Cerebellar nuclear complex (tissue), 1 donor: Measurements from ENCODE around the gene FIBP.

Experiments
- DNase-seq, 2 experiments: peaks; one replicate each; lab custom pipeline; 2025; lab: John Stamatoyannopoulos, UW

Gene FIBP

DNA sequence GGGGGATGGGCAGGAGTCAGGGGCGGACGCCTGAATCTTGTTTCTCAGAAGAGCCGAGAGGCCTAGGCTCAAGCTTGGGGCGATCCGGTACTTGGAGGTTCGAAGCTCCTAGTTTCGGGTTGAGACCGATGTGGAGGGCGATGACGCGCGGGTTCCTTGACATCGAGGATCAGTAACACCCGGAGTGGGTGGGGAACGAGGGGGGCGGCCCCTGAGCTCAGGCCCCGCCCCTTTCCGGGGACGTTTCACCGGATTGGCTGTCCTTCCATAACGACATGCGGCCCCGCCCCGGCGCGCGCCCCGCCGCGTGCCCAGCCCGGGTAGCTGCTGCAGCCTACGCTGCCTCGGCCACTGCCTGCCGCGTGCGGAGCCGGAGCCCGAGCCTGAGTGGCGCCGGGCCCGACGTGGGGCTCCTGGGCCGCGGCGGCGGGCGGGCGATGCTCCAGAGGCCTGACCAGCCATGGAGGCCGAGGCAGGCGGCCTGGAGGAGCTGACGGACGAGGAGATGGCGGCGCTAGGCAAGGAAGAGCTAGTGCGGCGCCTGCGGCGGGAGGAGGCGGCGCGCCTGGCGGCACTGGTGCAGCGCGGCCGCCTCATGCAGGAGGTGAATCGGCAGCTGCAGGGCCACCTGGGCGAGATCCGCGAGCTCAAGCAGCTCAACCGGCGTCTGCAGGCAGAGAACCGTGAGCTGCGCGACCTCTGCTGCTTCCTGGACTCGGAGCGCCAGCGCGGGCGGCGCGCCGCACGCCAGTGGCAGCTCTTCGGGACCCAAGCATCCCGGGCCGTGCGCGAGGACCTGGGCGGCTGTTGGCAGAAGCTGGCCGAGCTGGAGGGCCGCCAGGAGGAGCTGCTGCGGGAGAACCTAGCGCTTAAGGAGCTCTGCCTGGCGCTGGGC is 2.3 kb upstream of the FIBP start, which contains the start of gene CCDC85B:
Gene CCDC85B, plus strand, starts transcription at position 350 of the 895 bp plus-strand sequence. Its CDS starts 111 bp downstream, at position 461.
- peak; percentile 66 to 93 for DNase-seq

DNA sequence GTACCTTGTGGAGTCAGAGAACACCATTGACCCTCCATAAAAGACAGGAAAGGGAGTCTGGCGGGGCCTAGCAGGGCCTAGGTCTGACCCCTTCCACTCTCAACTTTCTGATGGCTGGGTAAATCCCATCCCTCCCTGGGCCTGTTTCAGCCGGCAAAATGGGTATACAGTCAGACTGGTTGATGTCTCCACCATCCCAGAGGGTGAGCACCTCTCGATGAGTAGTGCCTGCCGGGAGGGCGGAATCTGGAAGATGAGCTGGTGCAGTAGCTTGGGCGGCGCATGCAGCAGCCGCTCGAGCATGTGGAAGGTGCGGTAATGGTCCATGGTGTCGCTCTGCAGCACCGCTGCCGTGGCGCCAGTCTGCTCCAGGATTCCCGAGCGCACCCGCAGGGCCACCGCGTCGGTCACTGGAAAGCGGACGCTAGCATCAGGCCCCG is 528 bp downstream of the FIBP start:
- no peak for DNase-seq

DNA sequence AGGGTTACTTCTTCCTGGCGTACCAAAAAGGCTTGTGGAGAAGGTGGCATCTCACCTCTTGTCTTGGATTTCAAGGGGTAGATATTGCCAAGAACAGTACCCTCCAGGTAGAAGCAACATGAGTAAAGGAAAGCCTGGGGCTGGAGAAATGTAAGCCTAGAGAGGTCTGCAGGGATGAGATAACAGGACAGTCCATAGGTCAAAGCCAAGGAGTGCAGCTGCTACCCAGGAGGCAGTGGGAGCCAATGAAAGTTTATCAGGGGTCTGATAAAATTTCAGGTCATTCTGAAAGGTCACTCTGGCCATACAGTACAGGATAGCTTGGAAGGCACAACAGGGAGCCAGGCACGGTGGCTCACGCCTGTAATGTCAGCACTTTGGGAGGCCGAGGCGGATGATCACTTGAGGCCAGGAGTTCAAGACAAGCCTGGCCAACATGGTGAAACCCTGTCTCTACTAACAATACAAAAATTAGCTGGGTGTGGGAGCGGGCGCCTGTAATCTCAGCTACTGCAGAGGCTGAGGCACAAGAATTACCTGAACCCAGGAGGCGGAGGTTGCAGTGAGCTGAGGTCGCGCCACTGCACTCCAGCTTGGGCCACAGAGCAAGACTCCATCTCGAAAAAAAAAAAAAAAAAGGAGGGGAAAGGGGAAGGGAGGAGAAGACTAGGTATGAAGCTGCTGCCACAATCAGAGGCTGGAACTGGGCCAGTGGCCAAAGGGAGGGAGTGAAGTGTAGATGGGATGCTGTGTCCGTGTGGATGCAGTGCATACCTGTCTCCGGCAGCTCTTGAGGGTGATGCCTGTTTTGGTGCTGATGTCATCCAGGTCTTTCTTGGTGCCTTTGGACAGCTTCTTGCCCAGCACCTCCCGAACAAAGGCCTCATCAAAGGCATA is 1.2 kb downstream of the FIBP start:
- DNase-seq: no peak

DNA sequence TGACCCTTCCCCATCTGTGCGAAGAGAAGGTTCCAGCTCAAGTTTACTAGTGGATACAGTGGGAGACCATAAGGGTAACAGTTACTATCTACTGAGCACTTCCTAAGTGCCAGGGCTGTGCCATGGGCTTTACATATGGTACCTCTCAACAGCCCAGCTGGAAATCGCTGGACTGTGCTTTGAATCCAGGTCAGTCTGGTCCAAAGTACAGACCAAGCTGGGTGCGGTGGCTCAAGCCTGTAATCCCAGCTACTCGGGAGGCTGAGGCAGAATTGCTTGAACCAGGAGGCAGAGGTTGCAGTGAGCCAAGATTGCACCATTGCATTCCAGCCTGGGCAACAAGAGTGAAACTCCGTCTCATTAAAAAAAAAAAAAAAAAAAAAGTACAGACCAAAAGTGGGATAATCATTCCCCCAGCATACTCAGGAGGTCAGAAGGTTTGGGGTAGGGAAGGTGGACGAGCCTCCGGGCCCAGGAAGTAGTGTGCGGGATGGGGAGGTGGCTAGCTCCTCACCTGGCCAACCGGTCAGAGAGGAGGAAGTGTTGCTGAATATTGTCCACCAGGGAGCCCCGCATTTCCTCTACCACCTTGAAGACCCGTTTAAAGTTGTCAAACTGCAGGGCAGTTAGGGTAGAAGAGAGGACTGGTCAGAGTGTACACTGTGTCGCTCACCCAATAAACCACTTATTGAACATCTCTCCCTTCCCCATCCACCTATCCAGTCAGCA is 2.3 kb downstream of the FIBP start:
- no peak for DNase-seq

DNA sequence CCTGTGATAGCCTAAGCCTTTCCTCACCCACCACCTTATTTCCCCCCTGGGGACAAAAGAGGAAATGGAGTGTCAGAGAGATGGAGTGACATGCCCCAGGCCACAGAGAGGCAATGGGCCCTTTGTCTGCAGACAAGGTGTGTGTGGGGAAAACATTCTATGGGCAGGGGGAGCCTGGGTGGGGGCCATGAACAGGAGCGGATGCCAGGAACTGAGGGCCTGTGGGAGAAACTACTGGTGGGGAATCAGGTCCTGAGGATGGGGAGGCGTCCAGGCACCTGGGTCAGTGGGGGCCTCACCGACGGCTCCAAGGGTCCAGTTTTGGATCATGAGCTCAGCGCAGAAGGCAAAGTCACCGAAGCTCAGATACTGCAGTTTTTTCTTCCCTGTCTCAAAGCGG is 3.0 kb downstream of the FIBP start:
- no peak for DNase-seq

DNA sequence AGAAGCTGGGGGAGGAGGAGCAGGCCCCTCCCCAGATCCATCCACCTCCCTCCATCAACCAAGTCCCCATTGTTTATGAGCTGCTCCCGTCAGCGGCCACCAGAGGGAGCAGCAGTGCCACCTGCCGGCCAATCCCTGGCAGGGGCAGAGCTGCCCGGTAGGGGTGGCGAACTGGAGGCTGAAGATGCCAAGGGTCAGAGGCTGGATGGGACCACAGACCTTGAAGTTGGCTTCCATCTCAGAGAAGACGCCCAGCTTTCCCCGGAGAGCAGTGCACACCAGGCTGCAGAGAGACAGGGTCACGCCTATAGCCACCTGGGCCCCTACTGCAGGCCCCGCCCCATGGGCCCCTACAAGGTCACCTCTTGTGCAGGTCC is 3.6 kb downstream of the FIBP start:
- DNase-seq: peak in 1 of 2 experiments; percentile 53

DNA sequence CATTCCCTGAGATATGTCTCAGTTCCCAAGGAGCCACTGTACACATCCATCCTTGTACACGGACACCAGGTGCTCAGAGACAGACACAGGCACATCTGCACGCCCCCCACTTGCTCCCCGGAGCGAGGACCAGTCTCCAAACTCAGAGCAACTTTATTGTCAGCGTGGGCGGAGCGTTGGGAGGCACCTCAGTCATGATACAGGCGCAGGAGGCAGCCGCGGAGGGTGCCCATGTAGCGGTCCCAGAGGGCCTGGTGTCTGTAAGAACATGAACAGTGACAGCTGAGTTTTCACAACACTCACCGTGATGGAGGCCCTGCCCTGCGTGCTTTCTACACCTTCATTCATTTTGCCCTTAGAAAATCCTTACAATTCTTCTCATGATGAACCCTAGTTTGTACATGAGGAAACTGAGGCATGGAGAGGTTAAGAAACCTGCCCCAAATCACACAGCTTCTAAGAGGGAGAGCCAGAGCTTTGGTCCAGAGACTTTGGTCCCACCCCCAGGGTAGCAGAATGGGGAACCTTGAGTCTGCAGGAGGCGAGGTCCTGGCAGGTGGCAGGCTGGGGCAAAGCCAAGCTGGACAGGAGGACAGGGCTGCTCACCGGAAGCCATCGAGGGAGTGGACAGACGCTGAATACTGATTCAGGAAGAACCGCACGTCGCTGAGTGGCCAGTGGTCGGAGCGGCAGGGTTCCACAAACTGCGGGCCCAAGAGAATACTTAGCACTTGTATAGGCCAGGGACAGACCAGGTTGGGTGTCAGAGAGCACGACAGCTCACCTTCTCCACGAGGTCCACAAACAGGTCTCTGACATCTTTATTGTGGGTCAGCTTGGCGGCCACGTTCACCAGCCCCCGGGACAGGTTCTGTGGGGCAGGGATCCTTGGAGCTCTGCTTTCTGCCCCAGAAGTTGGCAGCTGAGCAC is 4.2 kb downstream of the FIBP start:
- no peak for DNase-seq

DNA sequence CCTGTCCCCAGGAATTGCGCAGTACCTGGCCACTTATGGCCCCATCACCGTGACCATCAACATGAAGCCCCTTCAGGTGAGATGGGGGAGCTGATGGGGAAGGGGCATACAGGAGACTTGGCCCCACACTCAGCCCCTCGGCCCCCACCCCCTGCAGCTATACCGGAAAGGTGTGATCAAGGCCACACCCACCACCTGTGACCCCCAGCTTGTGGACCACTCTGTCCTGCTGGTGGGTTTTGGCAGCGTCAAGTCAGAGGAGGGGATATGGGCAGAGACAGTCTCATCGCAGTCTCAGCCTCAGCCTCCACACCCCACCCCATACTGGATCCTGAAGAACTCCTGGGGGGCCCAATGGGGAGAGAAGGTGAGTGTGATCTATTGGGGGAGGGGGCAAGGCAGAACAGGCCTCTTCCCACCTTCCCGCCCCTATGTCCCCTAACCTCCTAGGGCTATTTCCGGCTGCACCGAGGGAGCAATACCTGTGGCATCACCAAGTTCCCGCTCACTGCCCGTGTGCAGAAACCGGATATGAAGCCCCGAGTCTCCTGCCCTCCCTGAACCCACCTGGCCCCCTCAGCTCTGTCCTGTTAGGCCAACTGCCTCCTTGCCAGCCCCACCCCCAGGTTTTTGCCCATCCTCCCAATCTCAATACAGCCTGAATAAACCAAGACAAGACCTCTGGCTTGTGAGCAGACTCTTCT is 5.1 kb downstream of the FIBP start:
- DNase-seq: no peak

DNA sequence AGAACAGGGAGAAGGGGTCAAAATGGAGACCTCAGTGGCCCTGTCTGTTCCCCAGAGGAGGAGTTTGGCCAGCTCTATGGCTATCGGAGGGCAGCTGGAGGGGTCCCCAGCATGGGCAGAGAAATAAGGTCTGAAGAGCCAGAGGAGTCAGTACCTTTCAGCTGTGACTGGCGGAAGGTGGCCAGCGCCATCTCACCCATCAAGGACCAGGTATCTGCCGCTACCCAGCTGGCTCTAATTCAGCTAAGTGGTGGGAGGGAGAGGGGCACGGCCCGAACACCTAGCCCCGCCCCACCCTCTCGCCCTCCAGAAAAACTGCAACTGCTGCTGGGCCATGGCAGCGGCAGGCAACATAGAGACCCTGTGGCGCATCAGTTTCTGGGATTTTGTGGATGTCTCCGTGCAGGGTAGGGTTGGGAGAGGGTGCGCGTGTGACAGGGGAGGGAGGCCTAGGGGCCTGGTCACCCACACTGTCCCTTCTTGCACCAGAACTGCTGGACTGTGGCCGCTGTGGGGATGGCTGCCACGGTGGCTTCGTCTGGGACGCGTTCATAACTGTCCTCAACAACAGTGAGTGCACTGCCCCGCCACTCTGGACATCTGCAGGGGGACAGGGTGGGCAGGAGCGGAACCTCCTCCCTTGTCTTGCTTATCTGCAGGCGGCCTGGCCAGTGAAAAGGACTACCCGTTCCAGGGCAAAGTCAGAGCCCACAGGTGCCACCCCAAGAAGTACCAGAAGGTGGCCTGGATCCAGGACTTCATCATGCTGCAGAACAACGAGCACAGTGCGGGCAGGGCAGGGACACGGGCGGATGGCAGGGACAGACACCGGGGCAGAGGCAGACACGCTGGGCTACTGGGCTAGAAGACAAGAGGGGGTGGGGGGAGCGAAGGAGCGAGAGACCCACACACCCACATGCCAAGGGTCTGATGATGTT is 5.9 kb downstream of the FIBP start:
- no peak for DNase-seq

DNA sequence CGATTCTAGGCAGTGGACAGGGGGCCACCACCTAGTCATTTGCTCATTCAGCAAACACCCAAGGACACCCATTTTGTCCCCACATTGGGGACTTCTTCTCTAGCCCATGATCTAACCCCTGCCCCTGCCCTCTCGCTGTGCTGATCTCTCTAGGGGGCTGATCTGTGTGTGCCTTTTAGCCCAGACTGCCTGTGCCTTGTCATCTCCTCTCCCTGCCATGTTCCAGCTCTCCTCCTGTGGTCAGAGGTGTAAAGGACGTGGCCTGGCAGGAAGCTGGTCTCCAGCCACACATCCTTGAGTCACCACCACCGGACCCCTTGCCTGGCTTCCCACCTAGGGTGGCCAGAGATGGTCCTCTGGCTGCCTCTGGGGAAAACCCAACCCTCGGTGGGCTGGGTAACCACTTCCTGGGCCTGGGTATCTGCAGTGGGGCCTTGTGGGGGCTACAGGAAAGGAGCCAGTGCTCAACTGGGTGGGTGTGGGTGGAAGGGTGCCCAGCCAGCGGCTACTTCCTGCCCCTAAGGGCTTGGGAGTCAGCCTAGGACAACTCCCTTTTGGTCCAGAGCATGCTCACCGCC is 7.3 kb downstream of the FIBP start:
- DNase-seq: no peak

DNA sequence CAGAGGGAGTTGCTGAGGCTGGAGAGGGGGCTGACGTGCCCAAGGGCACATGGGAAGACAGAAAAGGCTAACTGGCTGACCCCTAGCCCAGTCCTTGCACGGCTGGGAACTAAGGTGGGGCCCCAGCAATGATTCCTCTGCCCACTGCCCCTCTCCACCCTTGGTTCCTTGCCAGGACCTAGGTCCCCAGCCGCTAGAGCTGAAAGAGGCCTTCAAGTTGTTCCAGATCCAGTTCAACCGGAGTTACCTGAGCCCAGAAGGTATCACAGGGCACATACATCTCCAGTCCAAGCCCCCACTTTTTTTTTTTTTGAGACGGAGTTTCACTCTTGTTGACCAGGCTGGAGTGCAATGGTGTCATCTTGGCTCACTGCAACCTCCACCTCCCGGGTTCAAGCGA is 8.2 kb downstream of the FIBP start:
- DNase-seq: no peak

DNA sequence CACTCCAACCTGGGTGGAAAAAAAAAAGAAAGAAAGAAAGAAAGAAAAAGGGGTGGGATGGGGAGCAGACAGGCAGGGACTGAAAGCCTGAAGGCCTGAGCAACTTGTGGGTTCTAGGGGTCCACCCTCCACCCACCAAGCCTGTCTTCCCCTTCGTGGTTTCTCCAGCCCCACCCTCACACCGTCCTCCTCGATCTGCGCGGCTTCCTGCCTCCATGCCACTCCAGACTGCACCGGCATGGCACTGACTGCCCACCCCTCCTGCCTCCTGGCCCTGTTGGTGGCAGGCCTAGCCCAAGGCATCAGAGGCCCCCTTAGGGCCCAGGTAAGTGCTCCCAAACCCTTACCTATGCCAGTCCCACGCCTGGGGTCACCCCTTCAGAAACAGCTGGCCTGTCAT is 8.7 kb downstream of the FIBP start, which contains the start of gene CTSW:
Gene CTSW, plus strand, starts transcription at position 221 of the 400 bp plus-strand sequence. Its CDS starts 18 bp downstream, at position 239.
- DNase-seq: no peak

DNA sequence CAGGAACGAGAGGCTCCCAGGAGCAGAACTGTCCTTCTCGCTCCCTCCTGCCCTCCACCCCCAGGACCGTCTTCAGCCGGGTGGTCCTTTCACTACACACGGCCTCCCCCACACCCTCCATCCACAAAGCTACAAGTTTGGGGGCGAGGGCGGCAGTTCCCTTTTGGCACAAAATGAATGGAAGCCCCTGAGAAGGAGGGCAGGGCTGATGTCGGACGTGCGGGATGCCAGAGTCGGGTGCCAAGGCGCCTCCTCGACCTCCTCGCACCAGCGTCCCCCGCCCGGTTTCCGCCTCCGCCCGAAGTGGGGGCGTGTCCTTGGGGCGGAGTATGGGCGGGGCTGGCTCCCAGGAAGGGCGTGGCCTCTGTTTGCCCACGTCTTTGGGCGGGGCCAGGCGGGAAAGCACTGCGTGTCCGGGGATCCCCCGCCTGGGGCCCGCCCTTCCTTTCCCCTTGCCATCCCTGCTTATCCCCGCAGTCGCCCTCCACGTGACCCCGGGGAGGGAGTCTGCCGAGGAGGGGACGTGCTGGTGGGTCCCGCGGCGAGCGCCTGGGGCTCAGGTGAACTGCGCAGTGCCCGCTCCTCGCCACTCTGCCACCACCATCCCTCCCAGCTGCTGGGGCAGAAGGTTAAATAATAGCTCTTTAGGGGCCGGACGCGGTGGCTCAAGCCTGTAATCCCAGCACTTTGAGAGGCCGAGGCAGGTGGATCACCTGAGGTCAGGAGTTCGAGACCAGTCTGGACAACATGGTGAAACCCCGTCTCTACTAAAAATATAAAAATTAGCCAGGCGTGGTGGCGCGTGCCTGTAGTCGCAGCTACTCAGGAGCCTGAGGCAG is 14.7 kb downstream of the FIBP start:
- peak; percentile 58 to 89 for DNase-seq

DNA sequence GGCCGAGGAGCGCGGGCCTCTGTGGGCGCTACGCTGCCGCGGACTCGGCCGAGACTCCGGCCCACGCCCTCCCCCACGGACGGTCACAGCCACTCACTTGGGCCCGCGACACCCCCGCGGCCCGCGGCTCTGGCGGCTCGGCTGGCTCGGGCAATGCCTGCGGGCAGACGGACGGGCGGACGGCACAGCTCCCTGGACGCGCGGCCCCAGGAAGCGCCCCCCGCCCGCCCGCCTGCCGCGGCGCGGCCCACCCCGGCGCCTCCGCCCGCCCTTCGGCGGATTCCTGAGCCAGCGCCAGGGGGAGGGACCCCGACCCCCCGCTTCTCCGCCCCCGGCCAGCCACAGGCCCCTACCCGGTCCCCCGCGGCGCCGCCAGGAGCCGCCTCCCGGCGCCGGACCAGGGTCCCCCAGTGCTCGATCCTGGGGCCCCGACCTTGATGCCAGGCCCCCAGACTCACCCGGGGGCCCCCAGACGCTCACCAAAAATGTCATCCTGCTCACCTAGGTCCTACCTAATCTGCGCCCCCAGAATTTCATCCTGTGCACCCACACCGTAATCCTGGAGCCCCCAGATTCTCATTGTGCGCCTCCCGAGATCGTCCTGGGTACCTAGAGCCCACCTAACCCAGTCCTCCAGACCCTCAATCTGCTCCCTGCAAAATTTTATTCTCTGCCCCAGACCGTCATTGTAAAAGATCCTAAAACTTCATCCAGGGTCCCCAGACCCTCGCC is 15.5 kb downstream of the FIBP start, which contains the start of gene EFEMP2:
Gene EFEMP2, minus strand, starts transcription at position 215 of the 732 bp plus-strand sequence. CDS start 446 bp downstream, outside the sequence.
- DNase-seq: no peak

DNA sequence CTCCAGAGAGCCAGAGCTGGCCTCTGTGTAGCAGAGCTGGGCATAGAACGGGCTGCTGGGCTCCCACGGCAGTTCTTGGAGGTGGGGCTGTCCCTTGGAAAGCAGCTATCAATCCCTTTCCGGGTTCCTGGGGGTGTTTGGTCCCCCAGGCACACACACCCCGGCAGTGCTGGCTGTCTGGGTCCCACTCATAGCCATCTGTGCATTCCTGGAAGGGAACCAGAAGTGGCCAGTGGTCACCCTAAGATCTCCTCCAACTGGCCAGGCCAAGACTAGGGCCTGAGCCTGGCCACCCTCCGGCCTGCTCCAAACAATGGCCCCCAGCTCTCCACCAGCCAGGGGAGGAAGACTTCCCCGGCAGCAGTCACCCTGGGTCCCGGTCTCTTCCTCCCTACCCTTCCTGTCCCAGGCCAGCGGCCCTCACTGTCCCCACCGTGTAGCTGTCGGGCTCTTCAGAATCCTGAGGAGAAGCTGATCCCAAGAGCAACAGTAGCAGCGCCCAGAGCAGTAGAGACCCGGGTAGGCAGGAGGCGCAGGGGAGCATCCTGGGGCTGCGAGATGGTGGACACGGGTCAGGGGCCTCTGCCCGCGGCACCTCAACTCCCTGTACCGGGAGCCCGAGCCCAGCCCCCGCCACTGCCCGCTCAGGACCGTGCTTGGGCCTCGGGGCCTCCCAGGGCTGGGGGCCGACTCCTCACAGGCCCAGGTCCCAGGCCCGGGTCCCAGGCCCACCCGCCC is 16.3 kb downstream of the FIBP start:
- DNase-seq: no peak
